Mesothelial cell of epicardium (in vitro differentiated cells): ENCODE measurements around the gene BMP8A. TPM values are rescaled to one million over a fixed set of nuclear protein-coding genes. Genes with fewer than 3 reads are reported as not detected.
A peak's percentile ranks its signal among the peaks of the same experiment; 100 is the strongest.
"Not testable (repeated sequence)": the region's sequence is repeated elsewhere in the genome, so short reads cannot be mapped to it uniquely, and the experiment has no call there.

ENCODE experiments used
- DNase-seq, 2 experiments: peaks; one replicate each; pipeline ENCODE4 v3.0.0; 2021; ENCODE audit warnings: low spot score in 2 of 2; ENCODE audit not compliant: unreplicated experiment in 2 of 2
- H3K27ac Mint-ChIP-seq: 2 replicates; pipeline ENCODE4 v1.8.0; 2021; ENCODE audit warnings: mixed read lengths
- H3K27me3 Mint-ChIP-seq: 2 replicates; pipeline ENCODE4 v1.8.0; 2021; ENCODE audit warnings: low read depth, mixed read lengths
- H3K36me3 Mint-ChIP-seq: 2 replicates; pipeline ENCODE4 v1.8.0; 2021; ENCODE audit warnings: mixed read lengths
- H3K4me1 Mint-ChIP-seq: 2 replicates; pipeline ENCODE4 v1.8.0; 2021; ENCODE audit warnings: mixed read lengths
- H3K4me3 Mint-ChIP-seq: 2 replicates; pipeline ENCODE4 v1.8.0; 2021; ENCODE audit warnings: mild to moderate bottlenecking, moderate library complexity, mixed read lengths
- H3K9me3 Mint-ChIP-seq: 2 replicates; pipeline ENCODE4 v1.8.0; 2021; ENCODE audit warnings: mixed read lengths
- total RNA-seq: library from RNA; stranded (reverse); gene quantifications from 3 replicates; pipeline ENCODE4 v1.2.1, GENCODE V29; 2021
- TF ChIP-seq, protein P1 (sequence below): fragments of 200-600 bp; sonication (generic); IDR thresholded peaks from one replicate; pipeline ENCODE4 v1.5.0; 2021; ENCODE audit warnings: antibody characterized with exemption; ENCODE audit not compliant: unreplicated experiment

BMP8A gene, protein sequence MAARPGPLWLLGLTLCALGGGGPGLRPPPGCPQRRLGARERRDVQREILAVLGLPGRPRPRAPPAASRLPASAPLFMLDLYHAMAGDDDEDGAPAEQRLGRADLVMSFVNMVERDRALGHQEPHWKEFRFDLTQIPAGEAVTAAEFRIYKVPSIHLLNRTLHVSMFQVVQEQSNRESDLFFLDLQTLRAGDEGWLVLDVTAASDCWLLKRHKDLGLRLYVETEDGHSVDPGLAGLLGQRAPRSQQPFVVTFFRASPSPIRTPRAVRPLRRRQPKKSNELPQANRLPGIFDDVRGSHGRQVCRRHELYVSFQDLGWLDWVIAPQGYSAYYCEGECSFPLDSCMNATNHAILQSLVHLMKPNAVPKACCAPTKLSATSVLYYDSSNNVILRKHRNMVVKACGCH
- total RNA-seq: 0.27 TPM in 1 of 3 replicates, not detected in the others

DNA sequence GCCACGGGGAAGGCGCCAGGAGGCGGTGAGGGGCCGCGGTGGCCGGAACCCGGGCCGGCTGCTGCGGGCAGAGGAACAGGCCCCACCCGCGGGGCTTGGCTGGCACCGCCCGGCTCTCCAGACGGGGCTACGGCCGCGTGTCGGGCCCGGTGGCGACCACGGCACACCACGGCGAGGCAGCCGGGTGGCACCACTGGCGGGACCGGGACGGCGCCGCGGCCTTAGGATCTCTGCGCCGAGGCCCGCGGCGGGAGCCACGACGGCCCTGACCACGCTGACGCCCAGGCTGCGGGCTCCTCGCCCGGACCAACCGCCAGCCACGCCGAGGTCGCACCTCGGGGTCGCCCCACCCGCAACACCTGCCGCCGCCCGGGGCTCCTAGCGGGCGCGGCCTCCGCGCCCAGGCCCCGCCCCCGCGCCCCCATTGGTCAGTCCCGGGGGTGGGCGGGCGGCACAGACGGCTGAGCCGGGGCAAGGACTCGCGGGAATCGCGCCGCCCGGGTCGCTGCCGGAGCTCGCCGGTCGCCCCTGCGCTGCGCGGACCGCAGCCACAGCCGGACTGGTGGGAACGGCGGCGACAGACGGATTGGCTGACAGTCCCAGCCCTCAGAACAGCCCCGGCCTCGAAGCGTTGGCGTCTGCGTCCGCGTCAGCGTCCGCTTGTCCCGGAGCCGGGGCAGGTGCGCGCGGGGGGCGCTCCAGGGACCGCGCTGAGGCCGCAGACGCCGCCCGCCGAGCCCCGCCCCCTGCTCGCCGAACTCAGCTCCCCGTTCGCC is at the start of gene BMP8A:
Gene BMP8A (plus strand): TSS at position 491 of the 776 bp plus-strand sequence. CDS start 356 bp downstream, outside the sequence.
- TF ChIP-seq, protein P1, sequence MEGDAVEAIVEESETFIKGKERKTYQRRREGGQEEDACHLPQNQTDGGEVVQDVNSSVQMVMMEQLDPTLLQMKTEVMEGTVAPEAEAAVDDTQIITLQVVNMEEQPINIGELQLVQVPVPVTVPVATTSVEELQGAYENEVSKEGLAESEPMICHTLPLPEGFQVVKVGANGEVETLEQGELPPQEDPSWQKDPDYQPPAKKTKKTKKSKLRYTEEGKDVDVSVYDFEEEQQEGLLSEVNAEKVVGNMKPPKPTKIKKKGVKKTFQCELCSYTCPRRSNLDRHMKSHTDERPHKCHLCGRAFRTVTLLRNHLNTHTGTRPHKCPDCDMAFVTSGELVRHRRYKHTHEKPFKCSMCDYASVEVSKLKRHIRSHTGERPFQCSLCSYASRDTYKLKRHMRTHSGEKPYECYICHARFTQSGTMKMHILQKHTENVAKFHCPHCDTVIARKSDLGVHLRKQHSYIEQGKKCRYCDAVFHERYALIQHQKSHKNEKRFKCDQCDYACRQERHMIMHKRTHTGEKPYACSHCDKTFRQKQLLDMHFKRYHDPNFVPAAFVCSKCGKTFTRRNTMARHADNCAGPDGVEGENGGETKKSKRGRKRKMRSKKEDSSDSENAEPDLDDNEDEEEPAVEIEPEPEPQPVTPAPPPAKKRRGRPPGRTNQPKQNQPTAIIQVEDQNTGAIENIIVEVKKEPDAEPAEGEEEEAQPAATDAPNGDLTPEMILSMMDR: no peak
- Mint-ChIP-seq H3K36me3 (peaks cover 13% of the 10 kb centered on the region), H3K4me1 (peaks cover 2% of the 10 kb centered on the region), H3K9me3 (no peaks in the 10 kb centered on the region), H3K27ac (no peak within 1 kb of the TSS), H3K4me3 (peak within 1 kb of the TSS; percentile 49), H3K27me3 (peaks cover 51% of the 10 kb centered on the region)
- DNase-seq: peak; percentile 52 to 59

DNA sequence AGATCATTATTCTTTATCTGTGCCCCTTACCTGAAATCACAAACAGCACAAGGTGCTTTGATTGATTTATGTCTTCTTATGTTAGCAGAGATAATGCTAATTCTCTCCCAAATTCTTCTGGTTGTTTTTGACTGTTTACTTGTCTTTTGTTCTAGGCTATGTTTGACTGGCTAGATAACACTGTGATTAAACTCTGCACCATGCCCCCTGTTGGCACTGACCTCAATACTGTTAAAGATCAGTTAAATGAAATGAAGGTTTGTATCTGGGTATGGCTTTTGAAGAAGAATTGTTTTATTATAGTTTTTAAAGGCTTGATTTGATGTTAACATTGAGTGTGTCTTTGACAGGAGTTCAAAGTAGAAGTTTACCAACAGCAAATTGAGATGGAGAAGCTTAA is 49.6 kb upstream of the BMP8A start:
- H3K27me3 Mint-ChIP-seq: no peaks in the 10 kb centered on the region
- no peaks in the 10 kb centered on the region for H3K9me3 Mint-ChIP-seq
- no peak overlapping the region for H3K4me3 Mint-ChIP-seq
- TF ChIP-seq, protein P1: no peak
- peaks cover 53% of the 10 kb centered on the region for H3K36me3 Mint-ChIP-seq
- no peak for DNase-seq
- no peaks in the 10 kb centered on the region for H3K4me1 Mint-ChIP-seq
- no peak overlapping the region for H3K27ac Mint-ChIP-seq

DNA sequence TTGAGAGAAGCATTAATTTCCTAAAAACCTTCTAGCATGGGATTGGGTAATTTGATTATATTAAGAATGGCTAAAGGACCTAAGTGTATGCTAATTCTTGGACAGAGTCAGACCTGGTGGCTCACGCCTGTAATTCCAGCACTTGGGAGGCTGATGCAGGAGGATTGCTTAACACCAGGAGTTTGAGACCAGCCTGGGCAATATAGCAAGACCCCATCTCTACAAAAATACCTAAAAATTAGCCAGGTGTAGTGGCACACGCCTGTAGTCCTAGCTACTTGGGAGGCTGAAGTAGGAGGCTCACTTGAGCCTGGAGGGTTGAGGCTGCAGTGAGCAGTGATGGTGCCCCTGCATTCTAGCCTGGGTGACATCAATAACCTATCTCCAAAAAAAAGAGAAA is 45.9 kb upstream of the BMP8A start:
- Mint-ChIP-seq H3K27me3 (no peaks in the 10 kb centered on the region), H3K4me3 (no peak overlapping the region)

DNA sequence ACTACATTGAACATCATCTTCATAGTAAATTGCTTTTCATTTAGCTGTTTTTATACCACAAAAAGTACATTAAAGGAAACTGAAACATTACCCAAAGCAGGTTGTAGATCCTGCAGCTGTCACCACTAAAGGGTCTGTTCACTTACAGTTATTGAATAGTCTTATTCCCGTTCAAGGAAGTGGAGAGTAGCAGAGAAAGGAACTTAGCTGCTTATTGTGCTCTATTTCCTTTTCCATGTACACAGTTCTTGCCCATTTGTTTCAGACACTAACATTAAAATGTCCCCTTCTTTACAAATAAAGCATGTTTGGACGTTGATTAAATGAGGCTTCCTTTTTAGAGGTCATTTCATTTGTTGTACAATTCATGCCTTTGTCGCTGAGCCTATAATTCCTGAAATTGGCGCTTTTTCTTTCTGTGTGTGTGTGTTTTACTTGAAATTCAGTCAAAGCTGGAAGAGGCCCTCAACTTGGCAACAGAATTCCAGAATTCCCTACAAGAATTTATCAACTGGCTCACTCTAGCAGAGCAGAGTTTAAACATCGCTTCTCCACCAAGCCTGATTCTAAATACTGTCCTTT is 44.4 kb upstream of the BMP8A start:
- H3K27me3 Mint-ChIP-seq: no peaks in the 10 kb centered on the region
- no peak overlapping the region for H3K4me3 Mint-ChIP-seq
- peaks cover 66% of the 10 kb centered on the region for H3K36me3 Mint-ChIP-seq
- H3K27ac Mint-ChIP-seq: no peak overlapping the region
- no peaks in the 10 kb centered on the region for H3K9me3 Mint-ChIP-seq
- no peak for DNase-seq
- no peaks in the 10 kb centered on the region for H3K4me1 Mint-ChIP-seq
- TF ChIP-seq, protein P1: no peak

More for the DNA sequence above, 45.9 kb upstream of the BMP8A start:
- Mint-ChIP-seq H3K27ac (no peak overlapping the region), H3K9me3 (no peaks in the 10 kb centered on the region), H3K36me3 (peaks cover 60% of the 10 kb centered on the region), H3K4me1 (no peaks in the 10 kb centered on the region)
- no peak for DNase-seq
- TF ChIP-seq, protein P1: no peak

DNA sequence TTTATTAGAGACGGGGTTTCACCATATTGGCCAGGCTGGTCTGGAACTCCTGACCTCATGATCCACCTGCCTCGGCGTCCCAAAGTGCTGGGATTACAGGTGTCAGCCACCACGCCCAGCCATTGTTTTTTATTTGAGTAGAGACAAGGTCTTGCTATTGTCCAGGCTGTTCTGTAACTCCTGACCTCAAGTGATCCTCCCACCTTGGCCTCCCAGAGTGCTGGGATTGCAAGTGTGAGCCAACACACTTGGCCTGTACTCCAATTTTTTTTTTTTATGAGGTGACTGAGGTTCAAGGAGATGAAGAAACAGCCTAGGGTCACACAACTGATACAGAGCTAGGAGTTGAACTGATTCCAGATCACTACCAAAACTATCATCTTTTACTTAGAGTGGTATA is 41.4 kb upstream of the BMP8A start:
- not testable (repeated sequence) for DNase-seq, H3K9me3 Mint-ChIP-seq, H3K4me1 Mint-ChIP-seq, H3K27ac Mint-ChIP-seq, H3K27me3 Mint-ChIP-seq, H3K4me3 Mint-ChIP-seq
- peaks cover 58% of the 10 kb centered on the region for H3K36me3 Mint-ChIP-seq
